ENCODE data around the gene PLAA.

DNA sequence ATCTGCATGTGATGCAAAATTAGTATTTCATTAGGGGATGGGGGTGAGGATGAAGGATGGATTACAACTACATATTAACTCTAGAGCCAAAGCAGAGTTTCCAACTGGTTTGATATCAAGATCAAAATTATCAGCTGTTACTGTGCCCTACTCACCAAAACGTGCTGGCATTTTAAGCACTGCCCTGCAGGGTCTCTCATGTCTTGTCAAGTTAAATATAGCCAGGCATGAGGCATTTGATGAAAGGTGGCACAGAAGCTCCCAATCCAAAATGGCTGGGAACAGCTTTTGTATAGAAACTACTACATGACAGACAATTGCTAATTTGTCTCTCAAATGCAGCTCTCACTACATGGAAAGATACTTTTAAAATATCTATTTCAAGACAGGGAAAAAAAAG is 27.3 kb downstream of the PLAA start:
- TF ChIP-seq, protein P1, sequence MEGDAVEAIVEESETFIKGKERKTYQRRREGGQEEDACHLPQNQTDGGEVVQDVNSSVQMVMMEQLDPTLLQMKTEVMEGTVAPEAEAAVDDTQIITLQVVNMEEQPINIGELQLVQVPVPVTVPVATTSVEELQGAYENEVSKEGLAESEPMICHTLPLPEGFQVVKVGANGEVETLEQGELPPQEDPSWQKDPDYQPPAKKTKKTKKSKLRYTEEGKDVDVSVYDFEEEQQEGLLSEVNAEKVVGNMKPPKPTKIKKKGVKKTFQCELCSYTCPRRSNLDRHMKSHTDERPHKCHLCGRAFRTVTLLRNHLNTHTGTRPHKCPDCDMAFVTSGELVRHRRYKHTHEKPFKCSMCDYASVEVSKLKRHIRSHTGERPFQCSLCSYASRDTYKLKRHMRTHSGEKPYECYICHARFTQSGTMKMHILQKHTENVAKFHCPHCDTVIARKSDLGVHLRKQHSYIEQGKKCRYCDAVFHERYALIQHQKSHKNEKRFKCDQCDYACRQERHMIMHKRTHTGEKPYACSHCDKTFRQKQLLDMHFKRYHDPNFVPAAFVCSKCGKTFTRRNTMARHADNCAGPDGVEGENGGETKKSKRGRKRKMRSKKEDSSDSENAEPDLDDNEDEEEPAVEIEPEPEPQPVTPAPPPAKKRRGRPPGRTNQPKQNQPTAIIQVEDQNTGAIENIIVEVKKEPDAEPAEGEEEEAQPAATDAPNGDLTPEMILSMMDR (conservative IDR thresholded peaks at IDR 0.05; ENCODE audit: low read length), result no peak
- TF ChIP-seq EZH2phosphoT487 (IDR thresholded peaks at IDR 0.05; ENCODE audit: borderline replicate concordance), result no peak

All from Loucy (cell line).